VCaP (cell line): ENCODE measurements around the gene FETUB.
"Not testable (repeated sequence)": the region's sequence is repeated elsewhere in the genome, so short reads cannot be mapped to it uniquely, and the experiment has no call there.

Source experiments
- H3K27ac ChIP-seq: fragments of 450-650 bp; 2 replicates; pipeline ENCODE4 v1.5.1; 2017
- TF ChIP-seq, protein P1 (sequence below): fragments of 450-650 bp; conservative IDR thresholded peaks from 2 replicates; pipeline ENCODE4 v1.5.1; 2017; ENCODE audit warnings: mild to moderate bottlenecking, moderate library complexity

The FETUB gene

DNA sequence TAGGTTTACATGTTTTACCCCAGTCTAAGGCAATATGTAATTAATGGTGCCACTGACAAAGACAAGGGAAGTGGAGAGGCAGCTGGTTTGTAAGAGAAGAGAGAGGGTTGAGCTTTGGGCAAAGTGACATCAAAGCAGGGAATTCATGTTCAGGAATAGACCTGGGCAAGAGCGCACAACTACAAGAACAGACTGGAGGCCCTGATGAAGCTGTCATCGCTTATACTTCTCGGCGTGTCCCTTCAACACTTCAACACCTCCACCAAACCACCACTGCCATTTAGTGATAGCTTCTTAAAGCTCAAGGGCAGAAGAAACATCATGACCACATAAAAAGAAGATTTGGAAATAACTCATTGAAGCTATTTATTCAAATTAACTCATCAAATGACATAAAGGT, 57.3 kb downstream of the FETUB start:
- H3K27ac ChIP-seq, result no peak overlapping the region
- TF ChIP-seq, protein P1, sequence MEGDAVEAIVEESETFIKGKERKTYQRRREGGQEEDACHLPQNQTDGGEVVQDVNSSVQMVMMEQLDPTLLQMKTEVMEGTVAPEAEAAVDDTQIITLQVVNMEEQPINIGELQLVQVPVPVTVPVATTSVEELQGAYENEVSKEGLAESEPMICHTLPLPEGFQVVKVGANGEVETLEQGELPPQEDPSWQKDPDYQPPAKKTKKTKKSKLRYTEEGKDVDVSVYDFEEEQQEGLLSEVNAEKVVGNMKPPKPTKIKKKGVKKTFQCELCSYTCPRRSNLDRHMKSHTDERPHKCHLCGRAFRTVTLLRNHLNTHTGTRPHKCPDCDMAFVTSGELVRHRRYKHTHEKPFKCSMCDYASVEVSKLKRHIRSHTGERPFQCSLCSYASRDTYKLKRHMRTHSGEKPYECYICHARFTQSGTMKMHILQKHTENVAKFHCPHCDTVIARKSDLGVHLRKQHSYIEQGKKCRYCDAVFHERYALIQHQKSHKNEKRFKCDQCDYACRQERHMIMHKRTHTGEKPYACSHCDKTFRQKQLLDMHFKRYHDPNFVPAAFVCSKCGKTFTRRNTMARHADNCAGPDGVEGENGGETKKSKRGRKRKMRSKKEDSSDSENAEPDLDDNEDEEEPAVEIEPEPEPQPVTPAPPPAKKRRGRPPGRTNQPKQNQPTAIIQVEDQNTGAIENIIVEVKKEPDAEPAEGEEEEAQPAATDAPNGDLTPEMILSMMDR, result no peak

DNA sequence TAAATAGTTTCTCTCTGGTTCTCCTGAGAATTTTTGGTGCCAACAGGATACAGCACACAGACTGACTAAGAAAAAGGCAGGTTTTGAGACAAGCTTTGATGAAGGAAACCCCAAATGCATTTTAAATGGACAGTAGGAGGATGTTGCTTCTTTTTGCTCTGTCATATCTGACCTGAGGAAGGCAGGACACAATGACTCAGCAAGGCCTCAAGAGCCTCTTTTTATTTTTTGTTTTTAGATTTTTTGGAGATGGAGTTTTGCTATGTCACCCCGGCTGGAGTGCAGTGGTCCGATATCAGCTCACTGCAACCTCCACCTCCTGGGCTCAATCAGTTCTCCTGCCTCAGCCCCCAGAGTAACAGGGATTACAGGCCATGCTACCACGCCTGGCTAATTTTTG, 60.1 kb downstream of the FETUB start:
- no peak overlapping the region for H3K27ac ChIP-seq
- TF ChIP-seq, protein P1, result no peak

DNA sequence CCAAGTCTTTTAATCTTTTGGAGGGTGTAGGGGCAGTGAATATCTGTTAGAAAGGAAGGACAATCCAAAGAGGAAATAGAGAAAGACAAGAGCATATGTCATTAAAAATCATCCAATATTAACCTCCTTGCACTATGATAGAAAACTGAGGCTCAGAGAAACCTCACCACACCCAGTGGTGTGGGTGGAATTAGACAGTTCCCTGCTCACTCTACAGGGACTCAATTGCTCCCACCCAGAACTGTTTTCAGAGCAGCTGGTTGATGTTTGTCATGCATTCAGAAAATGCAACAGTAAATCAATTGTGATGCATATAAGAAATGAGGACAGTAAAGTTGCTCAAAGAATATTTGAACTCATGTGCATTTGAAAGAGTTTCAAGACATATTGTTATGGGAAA, 62.3 kb downstream of the FETUB start:
- not testable (repeated sequence) for H3K27ac ChIP-seq
